ENCODE results near the gene LOXL3. TPM values are rescaled to one million over a fixed set of nuclear protein-coding genes. Genes with fewer than 3 reads are reported as not detected.
"Not testable (repeated sequence)": the region's sequence is repeated elsewhere in the genome, so short reads cannot be mapped to it uniquely, and the experiment has no call there.

LOXL3 gene
- total RNA-seq, 1 experiment from 2014 or later = 4.1 TPM

DNA sequence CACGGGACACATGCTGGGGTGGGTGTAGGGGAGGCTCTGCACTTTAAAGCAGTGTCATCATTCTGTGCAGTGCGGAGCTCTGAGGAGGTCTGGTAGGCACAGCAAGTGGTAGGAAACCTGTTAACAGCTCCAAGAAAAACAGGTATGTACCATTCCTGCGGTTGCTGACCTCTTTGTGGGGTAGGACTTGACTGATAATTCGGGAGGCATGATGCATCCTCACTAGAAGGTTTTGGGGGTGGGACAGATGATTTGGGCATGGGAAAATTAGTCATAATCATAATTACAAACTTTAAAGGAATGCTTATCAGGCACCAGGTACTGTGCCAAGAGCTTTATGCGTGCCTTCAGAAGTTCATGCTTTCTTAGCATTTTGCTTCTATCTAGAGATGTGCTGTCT lies 10.5 kb upstream of the LOXL3 start:
- H3K36me3 ChIP-seq (ENCODE audit: control insufficient read depth in 1 of 2, insufficient read depth in 2 of 2, low read length in 2 of 2) = 0 out of 4 replicates have a peak, but pooled peaks cover 0 to 3% of the 10 kb centered on the region in 2 experiments
- H3K9me3 ChIP-seq (ENCODE audit: control insufficient read depth in 1 of 2, insufficient read depth in 1 of 2, low read depth in 1 of 2, low read length in 2 of 2) = no peaks in the 10 kb centered on the region
- ChIA-PET RAD21 (ENCODE audit: low non-redundant PET in 1 of 2, low total read pairs in 2 of 2, uncharacterized antibody in 2 of 2, unreplicated experiment in 2 of 2) (no interaction called here), POLR2A (no interaction called here), CTCF (no interaction called here)
- H2AFZ ChIP-seq (ENCODE audit: low read depth, low read length, poor library complexity, severe bottlenecking) = no peak overlapping the region
- no peak for TF ChIP-seq EZH2phosphoT487 (IDR thresholded peaks at IDR 0.05; ENCODE audit: borderline replicate concordance)
- no peak for TF ChIP-seq MAX (IDR thresholded peaks at IDR 0.05)
- H4K20me1 ChIP-seq (ENCODE audit: insufficient read depth) = no peaks in the 10 kb centered on the region
- no peak overlapping the region for H3K4me3 ChIP-seq (replicated peaks in 1 of 2; ENCODE audit: low read depth in 1 of 2, low read length in 2 of 2)
- BruUV-seq (replicated peaks) = no TSS peak
- DNase-seq (ENCODE audit: low read depth, low spot score) (no peak), ATAC-seq (no peak)
- peaks cover 0 to 18% of the 10 kb centered on the region in 2 experiments; a peak in 1 of 4 replicates for H3K4me1 ChIP-seq (ENCODE audit: control insufficient read depth in 1 of 2, insufficient read depth in 2 of 2, low read length in 2 of 2)
- intact Hi-C loops (cut with micrococcal nuclease) = no loop called here
- no peak overlapping the region for H3K4me2 ChIP-seq (ENCODE audit: low read length)
- H3K79me2 ChIP-seq (ENCODE audit: insufficient read depth, low read length) = no peaks in the 10 kb centered on the region
- H3K27me3 ChIP-seq (ENCODE audit: insufficient read depth, low read length) = no peaks in the 10 kb centered on the region
- H3K9ac ChIP-seq (ENCODE audit: low read length) = no peak overlapping the region
- H3K27ac ChIP-seq (ENCODE audit: low read depth, low read length) = no peak overlapping the region
- no peaks in the 10 kb centered on the region for H3K9me2 ChIP-seq (ENCODE audit: insufficient read depth)

DNA sequence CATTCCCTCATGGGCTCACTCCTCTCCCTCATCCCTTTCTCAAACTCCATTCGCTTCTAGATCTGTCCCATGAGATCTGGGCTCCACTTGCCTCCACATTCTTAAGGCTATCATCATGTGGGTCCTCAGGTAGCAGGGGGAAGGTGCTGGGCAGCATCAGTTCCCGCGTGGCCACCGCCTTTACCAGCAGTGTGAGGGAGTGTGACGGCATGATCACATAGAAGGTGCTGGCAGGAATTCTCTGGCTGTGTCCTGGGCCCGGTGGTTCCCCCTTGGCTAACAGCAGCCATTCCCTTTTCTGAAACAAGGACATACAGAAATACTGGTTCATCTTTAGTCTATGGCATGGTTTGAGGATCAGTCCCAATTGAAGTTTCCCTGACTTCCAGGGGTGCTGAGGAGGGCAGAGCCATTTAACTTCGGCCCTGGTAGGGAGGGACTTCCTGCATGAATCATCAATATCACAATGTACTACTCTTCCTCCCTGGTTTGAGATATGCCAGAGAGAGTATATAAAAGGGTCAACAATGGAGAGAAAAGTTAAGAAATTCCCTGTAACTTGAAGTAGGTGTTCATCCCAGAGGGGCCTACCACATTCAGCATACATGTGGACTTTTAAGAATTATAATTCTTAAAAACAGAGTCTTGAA lies 8.5 kb upstream of the LOXL3 start:
- DNase-seq (ENCODE audit: low read depth, low spot score) (no peak), ATAC-seq (no peak)
- no peak overlapping the region for H3K9ac ChIP-seq (ENCODE audit: low read length)
- no peaks in the 10 kb centered on the region for H4K20me1 ChIP-seq (ENCODE audit: insufficient read depth)
- TF ChIP-seq CTCF (IDR thresholded peaks at IDR 0.05 in 2 of 3, conservative IDR thresholded peaks at IDR 0.05 in 1 of 3; ENCODE audit: borderline replicate concordance in 1 of 3, insufficient read depth in 1 of 3, low read depth in 2 of 3, low read length in 2 of 3) (no peak), MAX (IDR thresholded peaks at IDR 0.05) (no peak), RAD21 (IDR thresholded peaks at IDR 0.05; ENCODE audit: low read depth) (no peak), CBX3 (IDR thresholded peaks at IDR 0.05; ENCODE audit: low read depth) (no peak), FOSL1 (IDR thresholded peaks at IDR 0.05; ENCODE audit: low read depth) (no peak), SIN3A (IDR thresholded peaks at IDR 0.05; ENCODE audit: low read depth) (no peak)
- ChIA-PET CTCF (no interaction called here), POLR2A (no interaction called here), RAD21 (ENCODE audit: low non-redundant PET in 1 of 2, low total read pairs in 2 of 2, uncharacterized antibody in 2 of 2, unreplicated experiment in 2 of 2) (no interaction called here)
- no peak overlapping the region for H3K4me2 ChIP-seq (ENCODE audit: low read length)
- no peaks in the 10 kb centered on the region for H3K27me3 ChIP-seq (ENCODE audit: insufficient read depth, low read length)
- intact Hi-C loops (cut with micrococcal nuclease) = no loop called here
- no peak overlapping the region for H3K27ac ChIP-seq (ENCODE audit: low read depth, low read length)
- no peaks in the 10 kb centered on the region for H3K9me2 ChIP-seq (ENCODE audit: insufficient read depth)
- peaks cover 0 to 18% of the 10 kb centered on the region in 2 experiments; a peak in 1 of 4 replicates for H3K4me1 ChIP-seq (ENCODE audit: control insufficient read depth in 1 of 2, insufficient read depth in 2 of 2, low read length in 2 of 2)
- no peaks in the 10 kb centered on the region for H3K9me3 ChIP-seq (ENCODE audit: control insufficient read depth in 1 of 2, insufficient read depth in 1 of 2, low read depth in 1 of 2, low read length in 2 of 2)
- no peaks in the 10 kb centered on the region for H3K79me2 ChIP-seq (ENCODE audit: insufficient read depth, low read length)
- no peak overlapping the region for H3K4me3 ChIP-seq (replicated peaks in 1 of 2; ENCODE audit: low read depth in 1 of 2, low read length in 2 of 2)
- BruUV-seq (replicated peaks) = no TSS peak
- H2AFZ ChIP-seq (ENCODE audit: low read depth, low read length, poor library complexity, severe bottlenecking) = no peak overlapping the region
- peaks cover 0 to 3% of the 10 kb centered on the region in 2 experiments; a peak in 3 of 4 replicates for H3K36me3 ChIP-seq (ENCODE audit: control insufficient read depth in 1 of 2, insufficient read depth in 2 of 2, low read length in 2 of 2)

GRCh38 chr2:74561022-74561421 lies 7.3 kb upstream of the LOXL3 start:
- H3K79me2 ChIP-seq (ENCODE audit: insufficient read depth, low read length); H3K9ac ChIP-seq (ENCODE audit: low read length); H3K36me3 ChIP-seq (ENCODE audit: control insufficient read depth in 1 of 2, insufficient read depth in 2 of 2, low read length in 2 of 2); H3K27ac ChIP-seq (ENCODE audit: low read depth, low read length); BruUV-seq (replicated peaks); POLR2A ChIA-PET; DNase-seq (ENCODE audit: low read depth, low spot score); CTCF ChIA-PET; ATAC-seq; H3K4me2 ChIP-seq (ENCODE audit: low read length); H3K27me3 ChIP-seq (ENCODE audit: insufficient read depth, low read length); H3K9me2 ChIP-seq (ENCODE audit: insufficient read depth); H2AFZ ChIP-seq (ENCODE audit: low read depth, low read length, poor library complexity, severe bottlenecking); intact Hi-C loops (cut with micrococcal nuclease); H3K9me3 ChIP-seq (ENCODE audit: control insufficient read depth in 1 of 2, insufficient read depth in 1 of 2, low read depth in 1 of 2, low read length in 2 of 2); H4K20me1 ChIP-seq (ENCODE audit: insufficient read depth); H3K4me3 ChIP-seq (replicated peaks in 1 of 2; ENCODE audit: low read depth in 1 of 2, low read length in 2 of 2); RAD21 ChIA-PET (ENCODE audit: low non-redundant PET in 1 of 2, low total read pairs in 2 of 2, uncharacterized antibody in 2 of 2, unreplicated experiment in 2 of 2): not testable (repeated sequence)
- H3K4me1 ChIP-seq (ENCODE audit: control insufficient read depth in 1 of 2, insufficient read depth in 2 of 2, low read length in 2 of 2) = peaks cover 0 to 19% of the 10 kb centered on the region in 2 experiments; a peak in 1 of 4 replicates
